Activated T-helper 1 cell treated with anti-CD3 and anti-CD28 coated beads, Interleukin-12 subunit alpha, Interleukin-12 subunit beta, Interleukin-2, Interleukin-4 antibody, amounts not matched to agents 30 ng/mL and 10 ng/mL and 1 ng/mL, durations not matched to agents 14 hours and 24 hours and 36 hours (primary cell): ENCODE data around the gene SPATS2. TPM values are rescaled to one million over a fixed set of nuclear protein-coding genes. Genes with fewer than 3 reads are reported as not detected.
A peak's percentile ranks its signal among the peaks of the same experiment; 100 is the strongest.
"Not testable (repeated sequence)": the region's sequence is repeated elsewhere in the genome, so short reads cannot be mapped to it uniquely, and the experiment has no call there.

Source experiments
- DNase-seq: peaks from one replicate; pipeline ENCODE4 v3.0.0; 2021; ENCODE audit warnings: low spot score
- H3K27ac Mint-ChIP-seq: one replicate; pipeline ENCODE4 v1.8.0; 2021; ENCODE audit warnings: mild to moderate bottlenecking, mixed read lengths
- H3K27me3 Mint-ChIP-seq: one replicate; pipeline ENCODE4 v1.8.0; 2022; ENCODE audit warnings: mild to moderate bottlenecking, moderate library complexity, mixed read lengths; ENCODE audit not compliant: insufficient read depth
- H3K36me3 Mint-ChIP-seq: one replicate; pipeline ENCODE4 v1.8.0; 2021; ENCODE audit warnings: low read depth, mixed read lengths
- H3K4me1 Mint-ChIP-seq: one replicate; pipeline ENCODE4 v1.8.0; 2021; ENCODE audit warnings: low read depth, mixed read lengths
- H3K4me3 Mint-ChIP-seq: one replicate; pipeline ENCODE4 v1.8.0; 2021; ENCODE audit warnings: mild to moderate bottlenecking, moderate library complexity, mixed read lengths
- H3K9me3 Mint-ChIP-seq: one replicate; pipeline ENCODE4 v1.8.0; 2021; ENCODE audit warnings: mixed read lengths
- intact Hi-C: fragments of 100-400 bp; cut with micrococcal nuclease; formaldehyde crosslinking; loops from one replicate; pipeline ENCODE4 v1.15.1; 2024
- total RNA-seq: library from RNA; stranded (reverse); gene quantifications from 2 replicates; pipeline ENCODE4 v1.2.3, GENCODE V29; 2022

SPATS2 gene
- total RNA-seq, 1 donor from 2014 or later = 12.0 TPM

- H3K4me3 Mint-ChIP-seq = no peak overlapping the region
- no peak for DNase-seq
- peaks cover 13% of the 10 kb centered on the region for H3K27me3 Mint-ChIP-seq
- H3K36me3 Mint-ChIP-seq = no peaks in the 10 kb centered on the region
- intact Hi-C loops = no loop called here
- no peaks in the 10 kb centered on the region for H3K4me1 Mint-ChIP-seq
- no peak overlapping the region for H3K27ac Mint-ChIP-seq
- no peaks in the 10 kb centered on the region for H3K9me3 Mint-ChIP-seq
Measured at GRCh38 chr12:49531745-49532144, 164.5 kb downstream of the SPATS2 start.

GRCh38 chr12:49533331-49533730 is 166.1 kb downstream of the SPATS2 start:
- intact Hi-C loops = no loop called here
- no peaks in the 10 kb centered on the region for H3K4me1 Mint-ChIP-seq
- peaks cover 27% of the 10 kb centered on the region for H3K27me3 Mint-ChIP-seq
- no peaks in the 10 kb centered on the region for H3K36me3 Mint-ChIP-seq
- no peak for DNase-seq
- no peaks in the 10 kb centered on the region for H3K9me3 Mint-ChIP-seq
- no peak overlapping the region for H3K4me3 Mint-ChIP-seq
- no peak overlapping the region for H3K27ac Mint-ChIP-seq

GRCh38 chr12:49534122-49534521 is 166.9 kb downstream of the SPATS2 start:
- peaks cover 27% of the 10 kb centered on the region for H3K27me3 Mint-ChIP-seq
- DNase-seq, intact Hi-C loops, H3K4me3 Mint-ChIP-seq, H3K9me3 Mint-ChIP-seq, H3K27ac Mint-ChIP-seq, H3K36me3 Mint-ChIP-seq, H3K4me1 Mint-ChIP-seq: not testable (repeated sequence)

- H3K27ac Mint-ChIP-seq = no peak overlapping the region
- H3K4me3 Mint-ChIP-seq = no peak overlapping the region
- H3K9me3 Mint-ChIP-seq = no peaks in the 10 kb centered on the region
- no peaks in the 10 kb centered on the region for H3K4me1 Mint-ChIP-seq
- intact Hi-C loops = loop anchor here (5.0 kb wide), 1 partner anchor 87 kb away; the partner anchor contains the start of gene PRPF40B
- no peaks in the 10 kb centered on the region for H3K36me3 Mint-ChIP-seq
- H3K27me3 Mint-ChIP-seq = peaks cover 32% of the 10 kb centered on the region
- no peak for DNase-seq
Measured at GRCh38 chr12:49534731-49535278, 167.5 kb downstream of the SPATS2 start.

- no peaks in the 10 kb centered on the region for H3K4me1 Mint-ChIP-seq
- peaks cover 42% of the 10 kb centered on the region for H3K27me3 Mint-ChIP-seq
- H3K27ac Mint-ChIP-seq = no peak overlapping the region
- no peaks in the 10 kb centered on the region for H3K36me3 Mint-ChIP-seq
- peak overlapping the region; percentile 8 for H3K4me3 Mint-ChIP-seq
- DNase-seq = no peak
- H3K9me3 Mint-ChIP-seq = no peaks in the 10 kb centered on the region
- intact Hi-C loops = loop anchor here (5.0 kb wide), 1 partner anchor 86 kb away; the partner anchor contains the start of gene PRPF40B
Measured at GRCh38 chr12:49535921-49536525, 168.8 kb downstream of the SPATS2 start.

- Mint-ChIP-seq H3K4me1 (no peaks in the 10 kb centered on the region), H3K27me3 (peaks cover 42% of the 10 kb centered on the region), H3K9me3 (no peaks in the 10 kb centered on the region), H3K36me3 (no peaks in the 10 kb centered on the region), H3K27ac (no peak overlapping the region), H3K4me3 (peak overlapping the region; percentile 39)
- intact Hi-C loops = loop anchor here (5.0 kb wide), 1 partner anchor 86 kb away; the partner anchor contains the start of gene PRPF40B
- no peak for DNase-seq
Measured at GRCh38 chr12:49536526-49537071, 169.3 kb downstream of the SPATS2 start.

GRCh38 chr12:49537231-49537751 is 170.0 kb downstream of the SPATS2 start:
- Mint-ChIP-seq H3K27ac (no peak overlapping the region), H3K4me1 (no peaks in the 10 kb centered on the region), H3K4me3 (peak overlapping the region; percentile 81), H3K36me3 (no peaks in the 10 kb centered on the region), H3K9me3 (no peaks in the 10 kb centered on the region), H3K27me3 (peaks cover 45% of the 10 kb centered on the region)
- intact Hi-C loops = loop anchor here (5.0 kb wide), 1 partner anchor 85 kb away; the partner anchor contains the start of gene PRPF40B
- no peak for DNase-seq

GRCh38 chr12:49537752-49538509 is 170.7 kb downstream of the SPATS2 start:
- Mint-ChIP-seq H3K4me3 (peak overlapping the region; percentile 81), H3K9me3 (no peaks in the 10 kb centered on the region), H3K4me1 (no peaks in the 10 kb centered on the region), H3K27ac (no peak overlapping the region), H3K27me3 (peaks cover 46% of the 10 kb centered on the region), H3K36me3 (no peaks in the 10 kb centered on the region)
- intact Hi-C loops = loop anchor here (1.0 to 5.0 kb wide), 3 partner anchors 30 to 180 kb away; partner anchors contain the start of genes MCRS1 and PRPF40B
- no peak for DNase-seq

- intact Hi-C loops = loop anchor here (1.0 to 5.0 kb wide), 3 partner anchors 30 to 180 kb away; partner anchors contain the start of genes MCRS1 and PRPF40B
- Mint-ChIP-seq H3K27ac (no peak within 1 kb of the TSS), H3K9me3 (no peaks in the 10 kb centered on the region), H3K4me1 (no peaks in the 10 kb centered on the region), H3K27me3 (peaks cover 49% of the 10 kb centered on the region), H3K36me3 (no peaks in the 10 kb centered on the region), H3K4me3 (peak within 1 kb of the TSS; percentile 70)
- DNase-seq = peak; percentile 80
Measured at GRCh38 chr12:49538510-49539403, 171.5 kb downstream of the SPATS2 start, which contains the start of gene KCNH3. Gene KCNH3, plus strand, starts transcription at chr12:49539030. Its CDS starts 387 bp downstream, at chr12:49539417.

- no peak for DNase-seq
- Mint-ChIP-seq H3K9me3 (no peaks in the 10 kb centered on the region), H3K27ac (no peak overlapping the region), H3K27me3 (peaks cover 50% of the 10 kb centered on the region), H3K36me3 (no peaks in the 10 kb centered on the region), H3K4me1 (no peaks in the 10 kb centered on the region), H3K4me3 (peak overlapping the region; percentile 22)
- intact Hi-C loops = loop anchor here (5.0 kb wide), 1 partner anchor 83 kb away; the partner anchor contains the start of gene PRPF40B
Measured at GRCh38 chr12:49539406-49540228, 172.4 kb downstream of the SPATS2 start.
